BLaER1 (cell line): ENCODE data around the gene TCTA.

Source experiments
- H3K27ac ChIP-seq: shearing (Covaris generic); formaldehyde crosslinking; 2 replicates; pipeline ENCODE4 v1.8.1; 2022
- H3K27me3 ChIP-seq: shearing (Covaris generic); formaldehyde crosslinking; 2 replicates; pipeline ENCODE4 v1.8.1; 2022
- H3K36me3 ChIP-seq: shearing (Covaris generic); formaldehyde crosslinking; 2 replicates; pipeline ENCODE4 v1.8.1; 2022
- H3K4me1 ChIP-seq: shearing (Covaris generic); formaldehyde crosslinking; 2 replicates; pipeline ENCODE4 v1.8.1; 2022
- H3K4me2 ChIP-seq: shearing (Covaris generic); formaldehyde crosslinking; 2 replicates; pipeline ENCODE4 v1.8.1; 2022
- H3K4me3 ChIP-seq: shearing (Covaris generic); formaldehyde crosslinking; 2 replicates; pipeline ENCODE4 v1.8.1; 2022
- H3K9ac ChIP-seq: shearing (Covaris generic); formaldehyde crosslinking; 2 replicates; pipeline ENCODE4 v1.8.1; 2022
- H3K9me3 ChIP-seq: shearing (Covaris generic); formaldehyde crosslinking; 2 replicates; pipeline ENCODE4 v1.8.1; 2022
- H4K20me1 ChIP-seq: shearing (Covaris generic); formaldehyde crosslinking; 2 replicates; pipeline ENCODE4 v1.8.1; 2022
- Cebpa-rat ChIP-seq: shearing (Covaris generic); IDR thresholded peaks from 2 replicates; pipeline ENCODE4 v1.8.1; 2022

The TCTA gene

DNA sequence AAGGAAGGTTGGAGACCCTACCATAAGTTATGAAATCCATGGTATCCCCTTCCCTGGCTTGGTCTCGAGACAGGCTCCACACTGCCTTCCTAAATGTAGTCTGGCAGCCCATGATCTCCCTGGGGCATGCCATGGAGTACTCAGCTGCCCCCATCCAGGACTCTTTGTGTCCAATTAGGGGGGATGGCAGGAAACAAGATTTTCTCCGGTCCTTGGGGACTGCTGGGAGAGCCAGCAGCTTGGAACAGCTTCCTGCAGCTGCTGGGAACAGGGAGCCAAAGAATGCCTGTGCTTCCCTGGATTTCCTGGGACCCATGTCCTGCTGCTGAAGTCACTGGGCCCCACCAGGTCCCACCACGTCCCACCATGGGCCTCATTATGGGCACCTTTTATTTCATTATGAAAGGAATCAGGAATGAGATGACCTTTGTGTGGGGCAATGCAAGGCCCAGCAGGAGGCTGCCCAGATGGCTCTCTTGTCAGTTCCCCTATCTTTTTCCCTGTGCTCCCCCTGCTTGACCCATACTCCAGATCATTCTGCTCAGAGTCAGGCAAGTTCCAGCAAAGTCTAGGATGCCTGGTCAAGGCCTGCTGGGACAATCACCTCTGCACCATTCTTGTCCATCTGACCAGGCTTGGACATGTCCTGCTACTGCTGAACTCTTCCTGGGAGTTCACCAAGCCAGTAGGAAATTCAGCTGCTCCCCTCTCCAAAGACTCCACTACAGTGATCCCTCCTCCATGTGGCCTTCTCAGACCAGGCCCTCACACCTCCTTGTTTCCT is 42.9 kb downstream of the TCTA start:
- Histone ChIP-seq H3K4me3 (no peak overlapping the region), H4K20me1 (no peaks in the 10 kb centered on the region), H3K36me3 (no peaks in the 10 kb centered on the region), H3K27me3 (no peaks in the 10 kb centered on the region), H3K4me1 (peaks cover 21% of the 10 kb centered on the region), H3K27ac (no peak overlapping the region), H3K9ac (no peak overlapping the region), H3K9me3 (no peaks in the 10 kb centered on the region), H3K4me2 (no peak overlapping the region)
- no peak for TF ChIP-seq Cebpa-rat

DNA sequence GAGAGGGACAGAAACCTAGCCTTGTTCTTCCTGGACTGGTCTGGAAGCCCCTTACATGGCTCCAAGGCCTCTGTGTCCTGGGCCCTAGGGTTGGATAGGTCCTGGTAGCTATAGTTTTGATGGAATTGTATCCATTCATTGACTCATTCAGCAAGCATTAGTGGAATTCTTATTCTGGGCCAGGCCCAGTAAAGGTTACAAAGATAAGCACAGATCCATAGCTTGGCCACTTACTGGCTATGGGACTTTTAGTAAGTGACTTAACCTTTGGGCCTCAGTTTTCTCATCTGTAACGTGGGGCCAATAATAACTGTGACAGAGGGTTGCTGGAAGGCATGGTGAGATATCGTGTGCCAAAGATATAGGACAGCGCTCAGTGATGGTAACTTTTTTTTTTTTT is 44.2 kb downstream of the TCTA start:
- no peaks in the 10 kb centered on the region for H3K27me3 ChIP-seq
- H3K4me1 ChIP-seq: peaks cover 21% of the 10 kb centered on the region
- H4K20me1 ChIP-seq: no peaks in the 10 kb centered on the region
- H3K27ac ChIP-seq: no peak overlapping the region
- H3K4me2 ChIP-seq: no peak overlapping the region
- H3K9ac ChIP-seq: no peak overlapping the region
- no peaks in the 10 kb centered on the region for H3K36me3 ChIP-seq
- no peak overlapping the region for H3K4me3 ChIP-seq
- no peak for TF ChIP-seq Cebpa-rat
- no peaks in the 10 kb centered on the region for H3K9me3 ChIP-seq

DNA sequence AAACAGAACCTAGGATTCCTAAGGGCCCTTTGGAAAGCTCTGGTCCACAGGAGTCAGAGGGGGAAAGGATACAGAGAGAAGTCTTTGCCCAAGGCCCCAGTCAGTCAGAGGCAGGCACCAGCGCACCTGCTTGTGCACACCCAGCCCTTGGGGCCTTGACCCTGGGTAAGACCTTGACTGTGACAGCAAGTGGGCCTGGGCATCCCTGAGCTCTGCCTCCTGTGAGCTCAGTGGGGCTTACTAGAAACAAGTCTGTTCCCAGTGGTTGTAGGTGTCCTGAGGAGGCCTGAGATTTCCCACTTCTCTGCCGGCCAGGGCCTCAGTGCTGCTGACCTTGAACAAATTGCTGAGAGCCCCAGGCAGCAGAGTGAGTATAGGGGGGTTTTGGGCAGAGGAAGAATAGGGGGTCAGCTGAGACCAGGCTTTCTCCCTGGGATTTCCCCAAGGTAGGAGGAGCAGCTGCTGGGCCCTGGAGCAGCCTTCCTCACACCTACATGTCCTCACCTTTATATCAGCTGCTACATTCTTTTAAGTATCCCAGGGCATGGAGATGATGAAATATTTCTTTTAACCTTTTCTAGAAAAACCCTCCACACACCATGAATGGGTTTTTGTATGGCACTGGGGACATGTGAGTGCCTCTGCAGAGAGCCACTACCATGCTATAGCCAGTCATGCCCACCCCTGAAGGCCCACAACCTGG is 48.1 kb downstream of the TCTA start:
- TF ChIP-seq Cebpa-rat: no peak
- Histone ChIP-seq H3K27me3 (no peaks in the 10 kb centered on the region), H3K4me1 (no peaks in the 10 kb centered on the region), H3K27ac (no peak overlapping the region), H3K4me2 (no peak overlapping the region), H3K36me3 (no peaks in the 10 kb centered on the region), H3K4me3 (no peak overlapping the region), H3K9me3 (no peaks in the 10 kb centered on the region), H4K20me1 (no peaks in the 10 kb centered on the region), H3K9ac (no peak overlapping the region)

- no peak overlapping the region for H3K27ac ChIP-seq
- no peak overlapping the region for H3K4me3 ChIP-seq
- H3K9ac ChIP-seq: no peak overlapping the region
- H3K4me2 ChIP-seq: no peak overlapping the region
- no peaks in the 10 kb centered on the region for H4K20me1 ChIP-seq
- no peaks in the 10 kb centered on the region for H3K36me3 ChIP-seq
- H3K4me1 ChIP-seq: peaks cover 5% of the 10 kb centered on the region; the same call in 1 of the 2 replicates
- TF ChIP-seq Cebpa-rat: no peak
- no peaks in the 10 kb centered on the region for H3K27me3 ChIP-seq
- no peaks in the 10 kb centered on the region for H3K9me3 ChIP-seq
Observed at GRCh38 chr3:49460956-49461355, 48.7 kb downstream of the TCTA start.

GRCh38 chr3:49461443-49462171 is 49.4 kb downstream of the TCTA start:
- Histone ChIP-seq H3K9me3 (no peaks in the 10 kb centered on the region), H3K27me3 (no peaks in the 10 kb centered on the region), H3K9ac (0 out of 2 replicates have a peak overlapping the region, but pooled peaks have one; percentile 12), H4K20me1 (no peaks in the 10 kb centered on the region), H3K27ac (no peak overlapping the region), H3K4me2 (no peak overlapping the region), H3K36me3 (no peaks in the 10 kb centered on the region), H3K4me1 (peaks cover 8% of the 10 kb centered on the region; the same call in 1 of the 2 replicates), H3K4me3 (no peak overlapping the region)
- TF ChIP-seq Cebpa-rat: no peak

GRCh38 chr3:49462222-49462621 is 50.0 kb downstream of the TCTA start:
- Histone ChIP-seq H3K4me1 (peaks cover 8% of the 10 kb centered on the region; the same call in 1 of the 2 replicates), H4K20me1 (no peaks in the 10 kb centered on the region), H3K27ac (no peak overlapping the region), H3K9ac (0 out of 2 replicates have a peak overlapping the region, but pooled peaks have one; percentile 12), H3K4me2 (no peak overlapping the region), H3K4me3 (no peak overlapping the region), H3K36me3 (no peaks in the 10 kb centered on the region), H3K9me3 (no peaks in the 10 kb centered on the region), H3K27me3 (no peaks in the 10 kb centered on the region)
- TF ChIP-seq Cebpa-rat: no peak

DNA sequence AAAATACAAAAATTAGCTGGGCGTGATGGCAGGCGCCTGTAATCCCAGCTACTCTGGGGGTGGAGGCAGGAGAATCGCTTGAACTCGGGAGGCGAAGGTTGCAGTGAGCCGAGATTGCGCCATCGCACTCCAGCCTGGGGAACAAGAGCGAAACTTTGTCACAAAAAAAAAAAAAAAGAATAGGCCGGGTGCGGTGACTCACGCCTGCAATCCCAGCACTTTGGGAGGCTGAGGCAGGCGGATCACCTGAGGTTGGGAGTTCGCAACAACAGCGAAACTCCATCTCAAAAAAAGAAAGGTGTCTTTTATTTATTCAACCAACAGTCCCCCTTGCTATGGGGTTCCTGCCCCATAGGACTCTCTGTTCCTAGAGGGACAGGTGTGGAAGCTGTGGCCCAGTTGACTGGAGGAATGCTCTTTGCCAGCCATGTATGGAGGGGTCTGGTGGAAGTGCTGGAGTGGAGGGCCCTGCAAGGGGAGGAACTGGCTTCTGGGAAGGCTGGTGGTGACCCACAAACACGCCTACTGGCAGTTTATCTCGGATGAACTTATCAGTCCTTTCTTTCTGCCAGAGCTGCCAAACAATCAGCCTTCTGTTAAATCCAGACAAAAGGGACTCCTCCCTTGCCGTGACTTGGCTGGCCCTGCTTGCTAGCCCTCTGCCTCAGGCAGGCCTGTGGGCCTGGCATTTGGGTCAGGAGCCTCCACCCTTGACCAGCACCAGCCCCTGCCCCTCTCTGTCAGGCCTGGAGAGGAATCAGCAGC is 53.2 kb downstream of the TCTA start:
- H3K4me3 ChIP-seq: no peak overlapping the region
- H3K4me2 ChIP-seq: no peak overlapping the region
- no peaks in the 10 kb centered on the region for H3K36me3 ChIP-seq
- no peak overlapping the region for H3K9ac ChIP-seq
- peak overlapping the region; percentile 21; the same call in 1 of the 2 replicates for H3K27ac ChIP-seq
- no peaks in the 10 kb centered on the region for H3K9me3 ChIP-seq
- peaks cover 16% of the 10 kb centered on the region for H3K4me1 ChIP-seq
- TF ChIP-seq Cebpa-rat: peak; percentile 40; the same call in 1 of the 2 replicates
- H3K27me3 ChIP-seq: no peaks in the 10 kb centered on the region
- no peaks in the 10 kb centered on the region; the same call in 1 of the 2 replicates for H4K20me1 ChIP-seq
